GM12865 (cell line): Measurements from ENCODE around the gene DCLRE1B.

Source experiments
- DNase-seq: peaks from one replicate; pipeline ENCODE4 v3.0.0; 2010; ENCODE audit warnings: low read depth
- H3K4me3 ChIP-seq: 2 replicates; pipeline ENCODE4 v1.5.1; 2011; ENCODE audit warnings: mild to moderate bottlenecking, low read depth, low read length, control low read depth
- TF ChIP-seq, protein P1 (sequence below): IDR thresholded peaks from 2 replicates; pipeline ENCODE4 v1.5.1; 2011; ENCODE audit warnings: low read length, control low read depth, low read depth, inconsistent platforms; ENCODE audit not compliant: insufficient read depth; ENCODE audit errors: missing control alignments

Gene DCLRE1B

DNA sequence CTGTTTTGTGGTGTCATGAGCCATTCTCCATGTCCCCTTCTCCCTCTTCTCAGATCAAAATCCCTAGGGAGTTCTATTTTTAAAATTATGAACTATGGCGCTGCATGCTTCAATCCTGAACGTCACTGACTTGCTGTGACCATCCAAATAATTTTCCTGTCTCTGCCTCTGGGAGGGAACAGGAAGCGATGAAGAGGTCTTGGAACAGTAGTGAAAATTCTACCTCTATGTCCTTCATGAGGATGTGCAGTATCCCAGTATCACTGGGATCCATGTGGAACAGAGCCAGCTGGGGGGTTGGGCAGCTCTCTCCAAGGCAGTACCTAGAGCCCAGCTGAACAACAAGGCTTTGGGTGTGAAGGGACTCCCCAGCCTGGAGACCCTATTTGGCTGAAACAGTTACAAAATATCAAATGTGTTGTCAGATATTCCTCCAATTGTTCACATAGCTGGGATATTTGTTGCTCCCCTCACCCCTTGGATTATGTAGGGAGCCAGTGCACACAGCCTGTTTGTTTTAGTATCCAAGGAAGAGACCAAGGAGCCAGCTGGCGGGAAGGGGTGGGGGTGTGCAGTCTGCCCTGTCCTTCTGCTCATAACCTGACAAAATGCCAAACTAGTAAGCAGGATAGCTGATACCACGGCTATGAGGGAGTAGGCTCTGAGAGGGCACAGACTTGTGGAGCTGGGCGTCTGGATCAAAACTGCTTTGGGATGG is 7.6 kb downstream of the DCLRE1B start:
- H3K4me3 ChIP-seq = no peak overlapping the region
- no peak for DNase-seq
- TF ChIP-seq, protein P1, sequence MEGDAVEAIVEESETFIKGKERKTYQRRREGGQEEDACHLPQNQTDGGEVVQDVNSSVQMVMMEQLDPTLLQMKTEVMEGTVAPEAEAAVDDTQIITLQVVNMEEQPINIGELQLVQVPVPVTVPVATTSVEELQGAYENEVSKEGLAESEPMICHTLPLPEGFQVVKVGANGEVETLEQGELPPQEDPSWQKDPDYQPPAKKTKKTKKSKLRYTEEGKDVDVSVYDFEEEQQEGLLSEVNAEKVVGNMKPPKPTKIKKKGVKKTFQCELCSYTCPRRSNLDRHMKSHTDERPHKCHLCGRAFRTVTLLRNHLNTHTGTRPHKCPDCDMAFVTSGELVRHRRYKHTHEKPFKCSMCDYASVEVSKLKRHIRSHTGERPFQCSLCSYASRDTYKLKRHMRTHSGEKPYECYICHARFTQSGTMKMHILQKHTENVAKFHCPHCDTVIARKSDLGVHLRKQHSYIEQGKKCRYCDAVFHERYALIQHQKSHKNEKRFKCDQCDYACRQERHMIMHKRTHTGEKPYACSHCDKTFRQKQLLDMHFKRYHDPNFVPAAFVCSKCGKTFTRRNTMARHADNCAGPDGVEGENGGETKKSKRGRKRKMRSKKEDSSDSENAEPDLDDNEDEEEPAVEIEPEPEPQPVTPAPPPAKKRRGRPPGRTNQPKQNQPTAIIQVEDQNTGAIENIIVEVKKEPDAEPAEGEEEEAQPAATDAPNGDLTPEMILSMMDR = no peak

DNA sequence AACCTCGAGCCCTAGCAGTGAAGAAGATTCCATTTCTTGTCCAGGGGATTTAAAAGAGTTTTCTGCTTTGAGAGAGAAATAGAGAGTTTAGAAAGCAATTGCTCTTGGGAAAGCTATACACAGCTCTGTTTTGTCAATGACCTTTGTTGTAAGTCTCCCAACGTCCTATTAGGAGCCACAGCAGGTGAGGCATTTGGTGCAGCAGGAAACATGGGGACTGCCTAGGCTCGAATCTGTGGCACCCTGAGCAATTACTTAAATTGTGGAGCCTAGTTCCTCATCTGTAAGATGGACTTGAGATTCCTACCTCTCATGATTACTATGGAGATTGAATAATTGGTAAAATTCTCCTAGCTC is 8.2 kb downstream of the DCLRE1B start:
- no peak for DNase-seq
- H3K4me3 ChIP-seq = no peak overlapping the region
- TF ChIP-seq, protein P1 = no peak

DNA sequence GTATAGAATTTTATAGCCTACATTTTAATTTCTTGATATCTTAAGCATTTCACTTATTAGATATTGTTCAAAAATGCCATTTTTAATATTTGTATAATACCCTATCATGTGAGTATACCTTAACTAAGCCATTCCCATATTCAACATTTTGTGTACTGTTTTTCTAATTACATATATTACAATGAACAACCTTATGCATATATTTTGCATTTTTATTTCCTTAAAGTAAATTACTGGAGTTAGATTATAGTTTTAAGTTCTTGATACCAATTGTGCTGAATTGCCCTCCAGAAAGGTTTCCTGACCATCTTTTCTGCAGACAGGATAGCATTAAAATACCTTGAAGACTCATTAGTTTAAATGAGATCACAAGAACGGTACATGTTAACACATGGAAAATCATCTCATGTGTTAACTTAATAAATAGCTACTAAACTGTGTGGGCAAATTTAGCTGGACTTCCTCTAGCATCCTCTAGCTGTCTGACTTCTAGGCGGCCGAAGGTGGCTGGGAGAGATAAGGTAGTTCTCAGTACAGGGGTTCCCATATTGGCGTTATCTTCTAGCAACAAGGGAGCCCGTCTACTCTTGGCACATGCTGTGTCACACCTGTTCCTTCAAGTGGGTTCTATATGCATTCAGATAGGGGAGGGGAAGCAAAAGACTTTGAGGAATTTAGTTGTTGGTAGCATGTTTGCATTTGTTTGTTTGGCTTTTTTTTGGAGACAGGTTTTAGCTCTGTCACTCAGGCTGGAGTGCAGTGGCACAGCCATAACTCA is 8.9 kb downstream of the DCLRE1B start:
- TF ChIP-seq, protein P1 = no peak
- DNase-seq = no peak
- no peak overlapping the region for H3K4me3 ChIP-seq

GRCh38 chr1:113916974-113917373 is 11.8 kb downstream of the DCLRE1B start:
- no peak overlapping the region for H3K4me3 ChIP-seq

DNA sequence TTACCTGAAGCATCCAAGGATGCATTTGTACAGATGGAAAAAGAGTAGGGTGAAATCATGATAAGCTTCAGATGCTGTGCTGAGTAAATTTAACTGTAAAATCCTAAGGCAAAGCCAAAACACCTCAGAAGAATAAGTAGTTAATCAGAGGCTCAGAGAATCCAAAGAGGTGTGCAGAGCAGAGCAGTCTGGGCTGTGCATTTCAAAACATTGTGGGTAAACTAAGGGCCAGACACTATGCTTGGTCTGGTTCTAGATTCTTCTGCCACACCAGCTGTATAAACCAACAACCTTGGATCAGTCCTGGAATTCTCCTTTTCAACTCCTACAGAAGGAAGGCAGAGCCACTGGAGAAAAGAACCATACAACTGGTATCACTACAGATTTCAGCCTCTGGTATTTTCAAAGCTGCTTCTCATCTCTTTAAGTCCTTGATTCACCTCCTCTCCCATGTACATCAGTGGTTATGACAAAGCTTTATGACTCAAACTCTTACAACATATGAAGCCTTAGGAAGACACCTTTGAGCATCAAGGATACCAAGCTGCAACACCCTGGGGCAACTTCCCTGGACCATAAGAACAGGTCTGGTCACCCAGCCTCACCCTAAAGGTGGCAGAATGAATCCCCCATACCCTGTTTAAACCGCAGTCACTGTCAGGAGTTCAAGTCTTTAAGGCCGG is 12.4 kb downstream of the DCLRE1B start:
- no peak overlapping the region for H3K4me3 ChIP-seq
- DNase-seq = no peak
- TF ChIP-seq, protein P1 = no peak

More at GRCh38 chr1:113916974-113917373, 11.8 kb downstream of the DCLRE1B start:
- DNase-seq = no peak
- TF ChIP-seq, protein P1 = no peak

DNA sequence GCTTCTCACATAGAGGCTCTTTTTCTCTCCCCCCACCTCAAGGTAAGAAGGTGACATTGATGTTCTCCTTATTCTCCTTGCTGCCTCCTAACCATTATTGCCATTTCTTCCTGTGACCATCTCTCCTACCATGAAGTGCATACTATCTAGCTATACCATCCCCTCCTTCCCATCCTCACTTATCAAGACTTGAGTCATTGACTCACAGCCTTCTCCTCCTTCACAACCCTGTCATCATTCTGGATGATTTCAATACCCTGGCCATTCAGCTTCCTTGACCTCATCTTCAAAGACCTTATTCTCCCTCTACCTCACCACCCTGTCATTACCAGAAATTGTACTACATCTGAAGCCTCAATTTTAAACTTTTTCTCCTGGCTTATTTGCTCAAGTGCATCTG is 13.1 kb downstream of the DCLRE1B start:
- TF ChIP-seq, protein P1 = no peak
- H3K4me3 ChIP-seq = no peak overlapping the region
- no peak for DNase-seq
